ENCODE measurements around the gene SCNN1A. TPM values are rescaled to one million over a fixed set of nuclear protein-coding genes. Genes with fewer than 3 reads are reported as not detected.

Gene SCNN1A
- total RNA-seq, 1 donor = 0.36 TPM

DNA sequence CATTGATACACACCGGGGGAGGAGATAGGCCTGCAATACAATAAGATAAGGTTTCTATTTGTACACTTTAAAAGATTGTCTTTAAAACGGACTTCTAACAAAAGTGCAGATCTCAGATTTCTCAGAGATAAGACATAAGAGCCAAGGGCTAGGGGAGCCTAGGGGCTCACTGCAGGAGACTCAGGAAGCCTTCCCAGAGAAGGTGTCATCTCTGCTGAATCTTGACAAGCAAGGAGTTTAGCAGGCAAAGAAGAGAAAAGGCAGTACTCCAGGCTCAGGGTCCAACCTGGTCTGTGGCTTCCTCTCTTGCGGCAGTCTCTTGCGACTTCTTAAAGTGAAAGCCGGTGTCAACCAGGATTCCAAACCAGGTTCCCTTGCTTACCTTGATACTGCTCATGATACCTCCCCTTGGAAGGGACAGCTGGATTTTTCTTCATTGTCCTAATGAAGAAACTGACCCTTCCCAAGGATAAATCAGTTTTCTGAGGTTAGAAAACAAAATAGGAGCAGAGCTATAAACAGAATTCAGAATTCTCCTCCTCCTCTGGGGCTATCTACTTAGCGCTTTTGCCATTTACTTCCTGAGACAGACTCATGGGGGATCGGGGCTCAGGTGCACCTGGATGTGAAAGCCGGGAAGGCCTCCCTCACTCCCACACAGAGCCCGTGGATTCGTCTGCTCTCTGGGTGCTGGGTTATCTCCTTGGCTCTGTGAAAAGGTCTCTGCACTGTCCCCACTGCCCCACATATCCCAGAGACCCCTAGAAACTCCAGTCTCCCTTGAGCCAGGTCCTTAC, 1.7 kb upstream of the SCNN1A start:
- Histone ChIP-seq H3K4me1 (ENCODE audit: insufficient read depth, low read length) (peaks cover 33% of the 10 kb centered on the region), H3K79me2 (ENCODE audit: insufficient read depth, low read length) (no peaks in the 10 kb centered on the region), H2AFZ (ENCODE audit: low read length) (peak overlapping the region; percentile 81), H3K27me3 (ENCODE audit: insufficient read depth, low read length) (no peaks in the 10 kb centered on the region), H3K36me3 (ENCODE audit: insufficient read depth, low read length) (no peaks in the 10 kb centered on the region), H3K4me2 (ENCODE audit: insufficient read depth, low read length) (peak overlapping the region; percentile 34), H3K4me3 (ENCODE audit: insufficient read depth, low read length) (no peak overlapping the region), H3K9me3 (ENCODE audit: low read depth, low read length) (no peaks in the 10 kb centered on the region), H4K20me1 (ENCODE audit: insufficient read depth, low read length) (no peaks in the 10 kb centered on the region), H3K27ac (ENCODE audit: low read depth, low read length) (peak overlapping the region; percentile 72)
- TF ChIP-seq, protein P1, sequence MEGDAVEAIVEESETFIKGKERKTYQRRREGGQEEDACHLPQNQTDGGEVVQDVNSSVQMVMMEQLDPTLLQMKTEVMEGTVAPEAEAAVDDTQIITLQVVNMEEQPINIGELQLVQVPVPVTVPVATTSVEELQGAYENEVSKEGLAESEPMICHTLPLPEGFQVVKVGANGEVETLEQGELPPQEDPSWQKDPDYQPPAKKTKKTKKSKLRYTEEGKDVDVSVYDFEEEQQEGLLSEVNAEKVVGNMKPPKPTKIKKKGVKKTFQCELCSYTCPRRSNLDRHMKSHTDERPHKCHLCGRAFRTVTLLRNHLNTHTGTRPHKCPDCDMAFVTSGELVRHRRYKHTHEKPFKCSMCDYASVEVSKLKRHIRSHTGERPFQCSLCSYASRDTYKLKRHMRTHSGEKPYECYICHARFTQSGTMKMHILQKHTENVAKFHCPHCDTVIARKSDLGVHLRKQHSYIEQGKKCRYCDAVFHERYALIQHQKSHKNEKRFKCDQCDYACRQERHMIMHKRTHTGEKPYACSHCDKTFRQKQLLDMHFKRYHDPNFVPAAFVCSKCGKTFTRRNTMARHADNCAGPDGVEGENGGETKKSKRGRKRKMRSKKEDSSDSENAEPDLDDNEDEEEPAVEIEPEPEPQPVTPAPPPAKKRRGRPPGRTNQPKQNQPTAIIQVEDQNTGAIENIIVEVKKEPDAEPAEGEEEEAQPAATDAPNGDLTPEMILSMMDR (IDR thresholded peaks at IDR 0.05; ENCODE audit: extremely low read depth, low read depth, low read length) = no peak
- DNase-seq (ENCODE audit: insufficient read length, low spot score, missing footprints) = peak; percentile 69

DNA sequence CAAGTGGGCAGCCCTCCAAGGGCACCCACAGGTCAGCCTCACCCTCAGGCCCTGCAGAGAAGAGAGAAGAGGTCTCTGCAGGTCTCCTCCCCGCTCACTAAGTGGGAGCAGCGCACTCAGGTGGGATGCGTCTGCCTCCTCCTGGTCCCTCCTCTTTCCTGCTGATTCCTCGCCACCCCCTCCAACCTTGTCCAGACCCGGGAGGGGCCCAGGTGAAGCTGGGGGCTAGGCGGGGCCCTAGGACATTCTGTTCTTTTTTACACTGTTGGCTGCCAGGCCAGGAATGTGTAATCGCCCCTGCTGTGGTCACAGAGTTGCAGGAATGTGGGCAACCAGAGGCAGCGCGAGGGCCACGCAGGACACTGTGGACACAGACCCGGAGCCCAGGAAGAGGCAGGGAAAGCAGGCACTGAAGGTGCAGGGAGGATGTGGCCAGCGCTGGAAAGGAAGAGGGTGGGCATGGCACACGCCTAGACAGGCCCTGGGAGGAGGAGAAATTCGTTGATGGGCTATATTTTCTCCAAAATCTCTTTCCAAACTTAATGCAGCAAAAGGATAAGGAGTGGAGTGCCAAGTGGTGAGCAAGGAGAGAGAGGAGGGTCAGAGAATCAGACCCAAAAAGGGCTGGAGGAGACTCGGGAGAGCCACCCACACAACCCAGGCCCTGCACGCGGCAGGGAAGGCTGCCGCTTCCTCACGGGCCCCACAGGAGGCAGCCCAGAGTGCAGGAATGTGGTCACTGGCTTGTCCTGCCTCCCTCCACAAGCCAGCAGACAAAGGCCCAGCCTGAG, 911 bp upstream of the SCNN1A start:
- H3K27me3 ChIP-seq (ENCODE audit: insufficient read depth, low read length) = no peaks in the 10 kb centered on the region
- H3K4me1 ChIP-seq (ENCODE audit: insufficient read depth, low read length) = peaks cover 38% of the 10 kb centered on the region
- H3K9me3 ChIP-seq (ENCODE audit: low read depth, low read length) = no peaks in the 10 kb centered on the region
- TF ChIP-seq, protein P1 (IDR thresholded peaks at IDR 0.05; ENCODE audit: extremely low read depth, low read depth, low read length) = peak; percentile 50
- peak overlapping the region; percentile 81 for H2AFZ ChIP-seq (ENCODE audit: low read length)
- peak overlapping the region; percentile 72 for H3K27ac ChIP-seq (ENCODE audit: low read depth, low read length)
- DNase-seq (ENCODE audit: insufficient read length, low spot score, missing footprints) = peak; percentile 97
- H4K20me1 ChIP-seq (ENCODE audit: insufficient read depth, low read length) = no peaks in the 10 kb centered on the region
- no peaks in the 10 kb centered on the region for H3K36me3 ChIP-seq (ENCODE audit: insufficient read depth, low read length)
- peak overlapping the region; percentile 34 for H3K4me2 ChIP-seq (ENCODE audit: insufficient read depth, low read length)
- no peaks in the 10 kb centered on the region for H3K79me2 ChIP-seq (ENCODE audit: insufficient read depth, low read length)
- no peak overlapping the region for H3K4me3 ChIP-seq (ENCODE audit: insufficient read depth, low read length)

DNA sequence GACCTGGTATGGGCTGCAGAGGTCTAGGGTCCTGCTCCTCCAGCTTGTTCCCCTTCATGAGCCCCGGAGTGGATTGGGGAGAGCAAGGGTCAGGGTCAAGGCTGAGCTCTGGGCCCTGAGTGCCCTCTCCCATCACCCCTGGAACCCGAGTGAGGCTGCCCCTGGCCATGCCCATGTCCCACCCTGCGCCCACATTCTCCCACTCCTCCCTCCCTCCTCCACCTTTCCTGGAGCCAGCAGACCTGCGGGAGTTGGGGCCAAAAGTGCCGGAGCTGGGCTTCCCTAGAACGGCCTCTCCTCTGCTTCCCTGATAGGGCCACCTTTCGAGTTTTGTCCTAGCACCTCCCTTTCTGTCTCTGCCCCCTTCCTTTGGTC, 590 bp downstream of the SCNN1A start:
- no peak for DNase-seq (ENCODE audit: insufficient read length, low spot score, missing footprints)
- H3K4me2 ChIP-seq (ENCODE audit: insufficient read depth, low read length) = no peak overlapping the region
- H3K36me3 ChIP-seq (ENCODE audit: insufficient read depth, low read length) = no peaks in the 10 kb centered on the region
- H3K9me3 ChIP-seq (ENCODE audit: low read depth, low read length) = no peaks in the 10 kb centered on the region
- H4K20me1 ChIP-seq (ENCODE audit: insufficient read depth, low read length) = no peaks in the 10 kb centered on the region
- no peak overlapping the region for H3K4me3 ChIP-seq (ENCODE audit: insufficient read depth, low read length)
- no peak overlapping the region for H3K27ac ChIP-seq (ENCODE audit: low read depth, low read length)
- no peaks in the 10 kb centered on the region for H3K27me3 ChIP-seq (ENCODE audit: insufficient read depth, low read length)
- H3K4me1 ChIP-seq (ENCODE audit: insufficient read depth, low read length) = peaks cover 43% of the 10 kb centered on the region
- H3K79me2 ChIP-seq (ENCODE audit: insufficient read depth, low read length) = no peaks in the 10 kb centered on the region
- H2AFZ ChIP-seq (ENCODE audit: low read length) = no peak overlapping the region
- TF ChIP-seq, protein P1 (IDR thresholded peaks at IDR 0.05; ENCODE audit: extremely low read depth, low read depth, low read length) = no peak

Measured in osteoblast (primary cell).